Measurements from ENCODE around the gene GCLC. TPM values are rescaled to one million over a fixed set of nuclear protein-coding genes. Genes with fewer than 3 reads are reported as not detected.
"Not testable (repeated sequence)": the region's sequence is repeated elsewhere in the genome, so short reads cannot be mapped to it uniquely, and the experiment has no call there.

Gene GCLC
- total RNA-seq, 1 donor from 2014 or later, result 16.8 TPM

DNA sequence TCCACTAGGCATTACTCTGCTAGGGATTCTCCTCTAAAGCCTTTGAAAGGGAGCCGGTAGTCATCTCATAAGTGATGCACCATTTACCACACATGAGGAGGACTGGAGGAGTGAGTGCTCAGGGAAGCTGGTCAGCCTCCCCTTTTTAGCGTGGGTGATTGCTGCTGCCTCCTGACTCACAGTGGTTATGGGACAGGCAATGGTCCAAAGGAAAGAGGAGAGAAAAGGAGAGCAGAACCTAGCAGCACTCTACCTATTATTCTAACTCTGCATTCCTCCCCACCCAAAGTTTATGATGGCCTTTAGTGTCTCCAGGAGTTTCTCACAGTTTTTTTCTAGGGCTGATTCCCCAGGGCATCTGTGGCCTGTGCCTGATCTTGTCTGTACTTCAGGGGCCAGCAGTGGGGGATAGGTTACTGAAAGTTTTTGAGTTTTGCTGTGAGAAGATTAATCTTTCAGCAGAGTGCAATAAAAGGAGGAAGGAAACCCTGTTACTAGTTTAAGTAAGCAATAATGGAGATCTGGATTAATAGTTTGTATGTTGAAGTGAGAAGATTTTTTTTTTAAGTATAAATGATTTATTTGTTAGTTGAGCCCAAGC, 36.4 kb upstream of the GCLC start:
- TF ChIP-seq CTCF (IDR thresholded peaks at IDR 0.05; ENCODE audit: insufficient read depth, low read length, poor library complexity, severe bottlenecking), result no peak
- peak; percentile 42 for DNase-seq (ENCODE audit: low read depth)
- no peaks in the 10 kb centered on the region for H3K27me3 ChIP-seq (ENCODE audit: control insufficient read depth, insufficient read depth, low read length)
- H3K4me3 ChIP-seq (ENCODE audit: low read depth, low read length), result no peak overlapping the region
- H3K36me3 ChIP-seq (ENCODE audit: control insufficient read depth, insufficient read depth, low read length), result no peaks in the 10 kb centered on the region

DNA sequence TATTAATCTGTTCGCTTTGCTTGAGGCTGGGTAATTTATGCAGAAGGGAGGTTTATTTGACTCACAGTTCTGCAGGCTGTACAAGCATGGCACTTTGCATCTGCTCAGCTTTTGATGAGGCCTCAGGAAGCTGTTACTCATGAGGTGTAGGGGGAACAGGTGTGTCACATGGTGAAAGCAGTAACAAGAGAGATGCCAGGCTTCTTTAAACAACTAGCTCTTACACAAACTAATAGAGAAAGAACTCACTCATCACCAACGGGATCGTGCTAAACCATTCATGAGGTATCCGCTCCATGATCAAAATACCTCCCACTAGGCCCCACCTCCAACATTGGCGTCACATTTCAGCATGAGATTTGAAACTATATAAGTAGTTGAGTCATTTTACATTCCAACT, 34.4 kb upstream of the GCLC start:
- no peak for TF ChIP-seq CTCF (IDR thresholded peaks at IDR 0.05; ENCODE audit: insufficient read depth, low read length, poor library complexity, severe bottlenecking)
- no peak for DNase-seq (ENCODE audit: low read depth)
- no peak overlapping the region for H3K4me3 ChIP-seq (ENCODE audit: low read depth, low read length)
- no peaks in the 10 kb centered on the region for H3K27me3 ChIP-seq (ENCODE audit: control insufficient read depth, insufficient read depth, low read length)
- no peaks in the 10 kb centered on the region for H3K36me3 ChIP-seq (ENCODE audit: control insufficient read depth, insufficient read depth, low read length)

GRCh38 chr6:53578371-53578770, 33.5 kb upstream of the GCLC start:
- H3K27me3 ChIP-seq (ENCODE audit: control insufficient read depth, insufficient read depth, low read length), result no peaks in the 10 kb centered on the region
- DNase-seq (ENCODE audit: low read depth), result no peak
- H3K36me3 ChIP-seq (ENCODE audit: control insufficient read depth, insufficient read depth, low read length), result no peaks in the 10 kb centered on the region
- no peak for TF ChIP-seq CTCF (IDR thresholded peaks at IDR 0.05; ENCODE audit: insufficient read depth, low read length, poor library complexity, severe bottlenecking)
- H3K4me3 ChIP-seq (ENCODE audit: low read depth, low read length), result no peak overlapping the region

DNA sequence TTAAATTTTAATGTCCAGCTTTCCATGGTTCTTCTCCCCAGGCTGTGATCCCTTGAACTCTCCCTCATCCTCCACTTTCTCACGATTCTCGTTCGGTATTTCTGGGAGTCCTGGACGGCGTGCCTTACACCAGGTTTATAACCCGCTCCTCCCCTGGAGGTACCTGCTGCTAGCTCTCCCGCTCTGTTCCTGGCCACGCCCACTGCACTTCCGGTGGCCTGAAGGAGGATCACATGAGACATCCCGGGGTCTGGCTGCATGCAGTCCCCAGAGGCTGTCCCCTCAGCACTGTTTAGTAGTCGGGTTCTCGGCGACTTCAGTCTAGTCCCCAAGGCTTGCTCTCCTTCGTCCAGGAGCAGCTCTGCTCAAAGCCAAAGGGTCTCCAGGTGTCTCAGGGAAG, 28.4 kb upstream of the GCLC start:
- H3K27me3 ChIP-seq (ENCODE audit: control insufficient read depth, insufficient read depth, low read length), result no peaks in the 10 kb centered on the region
- DNase-seq (ENCODE audit: low read depth), result no peak
- TF ChIP-seq CTCF (IDR thresholded peaks at IDR 0.05; ENCODE audit: insufficient read depth, low read length, poor library complexity, severe bottlenecking), result no peak
- no peaks in the 10 kb centered on the region for H3K36me3 ChIP-seq (ENCODE audit: control insufficient read depth, insufficient read depth, low read length)
- H3K4me3 ChIP-seq (ENCODE audit: low read depth, low read length), result no peak overlapping the region

GRCh38 chr6:53572379-53572778, 27.5 kb upstream of the GCLC start:
- H3K27me3 ChIP-seq (ENCODE audit: control insufficient read depth, insufficient read depth, low read length); DNase-seq (ENCODE audit: low read depth); H3K36me3 ChIP-seq (ENCODE audit: control insufficient read depth, insufficient read depth, low read length); H3K4me3 ChIP-seq (ENCODE audit: low read depth, low read length): not testable (repeated sequence)

DNA sequence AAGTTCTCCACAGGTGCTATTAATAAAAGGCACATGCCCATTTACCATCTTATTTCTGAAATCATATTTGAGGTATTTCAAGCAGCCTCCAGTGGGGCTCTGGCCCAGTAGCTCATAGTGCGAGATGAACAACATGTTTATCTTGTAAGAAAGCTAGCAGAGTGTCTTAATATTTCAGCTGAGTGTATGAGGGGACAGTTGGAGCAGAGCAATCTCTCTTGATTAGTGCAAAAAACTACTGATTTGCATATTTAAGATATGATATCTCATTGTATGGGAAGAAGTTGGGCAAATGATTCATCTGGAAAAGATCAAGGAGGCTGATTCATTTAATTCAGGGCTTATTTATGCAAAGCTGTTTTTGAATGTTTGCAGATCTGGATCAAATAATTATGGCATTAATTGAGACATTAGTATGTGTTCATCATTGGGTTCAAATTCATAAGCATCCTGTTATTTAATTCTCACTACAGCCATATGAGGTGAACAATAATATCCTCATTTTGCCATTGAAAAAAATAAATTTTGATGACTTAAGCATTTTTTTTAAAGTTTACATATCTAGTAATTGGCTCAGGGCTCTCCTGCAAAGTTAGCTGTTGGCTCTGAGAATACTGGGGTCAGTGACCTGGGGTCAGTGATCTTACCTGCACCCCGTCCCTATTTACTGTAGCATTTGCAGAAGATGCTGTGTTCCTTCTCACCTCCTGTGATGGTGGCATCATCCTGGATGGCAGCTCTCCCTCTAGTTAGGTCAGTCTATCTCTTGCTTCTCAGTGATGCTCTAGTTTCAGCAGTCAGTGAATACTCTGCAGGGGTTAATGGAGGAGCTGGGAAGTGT, 24.1 kb upstream of the GCLC start:
- no peak for DNase-seq (ENCODE audit: low read depth)
- Histone ChIP-seq H3K4me3 (ENCODE audit: low read depth, low read length) (no peak overlapping the region), H3K27me3 (ENCODE audit: control insufficient read depth, insufficient read depth, low read length) (no peaks in the 10 kb centered on the region), H3K36me3 (ENCODE audit: control insufficient read depth, insufficient read depth, low read length) (no peaks in the 10 kb centered on the region)
- no peak for TF ChIP-seq CTCF (IDR thresholded peaks at IDR 0.05; ENCODE audit: insufficient read depth, low read length, poor library complexity, severe bottlenecking)
